ENCODE measurements around the gene MBD5.

DNA sequence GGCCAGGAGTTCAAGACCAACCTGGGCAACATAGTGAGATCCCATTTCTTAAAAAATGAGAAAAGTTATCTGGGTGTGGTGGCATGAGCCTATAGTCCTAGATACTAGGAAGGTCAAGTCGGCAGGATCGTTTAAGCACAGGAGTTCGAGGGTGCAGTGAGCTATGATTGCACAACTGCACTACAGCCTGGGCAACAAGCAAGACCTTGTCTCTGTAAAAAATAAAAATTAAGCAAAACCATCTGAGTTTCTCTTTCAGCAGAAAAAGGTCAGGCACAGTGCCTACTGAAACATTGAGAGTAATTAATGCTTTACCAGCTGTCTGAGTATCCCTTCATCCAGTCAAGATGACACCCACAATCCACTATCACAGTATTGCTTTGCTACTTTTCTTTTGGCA, 258.3 kb downstream of the MBD5 start:
- TF ChIP-seq, protein P1, sequence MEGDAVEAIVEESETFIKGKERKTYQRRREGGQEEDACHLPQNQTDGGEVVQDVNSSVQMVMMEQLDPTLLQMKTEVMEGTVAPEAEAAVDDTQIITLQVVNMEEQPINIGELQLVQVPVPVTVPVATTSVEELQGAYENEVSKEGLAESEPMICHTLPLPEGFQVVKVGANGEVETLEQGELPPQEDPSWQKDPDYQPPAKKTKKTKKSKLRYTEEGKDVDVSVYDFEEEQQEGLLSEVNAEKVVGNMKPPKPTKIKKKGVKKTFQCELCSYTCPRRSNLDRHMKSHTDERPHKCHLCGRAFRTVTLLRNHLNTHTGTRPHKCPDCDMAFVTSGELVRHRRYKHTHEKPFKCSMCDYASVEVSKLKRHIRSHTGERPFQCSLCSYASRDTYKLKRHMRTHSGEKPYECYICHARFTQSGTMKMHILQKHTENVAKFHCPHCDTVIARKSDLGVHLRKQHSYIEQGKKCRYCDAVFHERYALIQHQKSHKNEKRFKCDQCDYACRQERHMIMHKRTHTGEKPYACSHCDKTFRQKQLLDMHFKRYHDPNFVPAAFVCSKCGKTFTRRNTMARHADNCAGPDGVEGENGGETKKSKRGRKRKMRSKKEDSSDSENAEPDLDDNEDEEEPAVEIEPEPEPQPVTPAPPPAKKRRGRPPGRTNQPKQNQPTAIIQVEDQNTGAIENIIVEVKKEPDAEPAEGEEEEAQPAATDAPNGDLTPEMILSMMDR (IDR thresholded peaks at IDR 0.05; ENCODE audit: low read depth, low read length, missing input control) = no peak
- TF ChIP-seq RAD21 (IDR thresholded peaks at IDR 0.05) (no peak), TAF1 (conservative IDR thresholded peaks at IDR 0.05) (no peak), EGR1 (IDR thresholded peaks at IDR 0.05; ENCODE audit: low read depth in 2 of 2) (no peak), SP1 (IDR thresholded peaks at IDR 0.05) (no peak), RXRA (IDR thresholded peaks at IDR 0.05) (no peak)
- TF ChIP-seq, protein P2, sequence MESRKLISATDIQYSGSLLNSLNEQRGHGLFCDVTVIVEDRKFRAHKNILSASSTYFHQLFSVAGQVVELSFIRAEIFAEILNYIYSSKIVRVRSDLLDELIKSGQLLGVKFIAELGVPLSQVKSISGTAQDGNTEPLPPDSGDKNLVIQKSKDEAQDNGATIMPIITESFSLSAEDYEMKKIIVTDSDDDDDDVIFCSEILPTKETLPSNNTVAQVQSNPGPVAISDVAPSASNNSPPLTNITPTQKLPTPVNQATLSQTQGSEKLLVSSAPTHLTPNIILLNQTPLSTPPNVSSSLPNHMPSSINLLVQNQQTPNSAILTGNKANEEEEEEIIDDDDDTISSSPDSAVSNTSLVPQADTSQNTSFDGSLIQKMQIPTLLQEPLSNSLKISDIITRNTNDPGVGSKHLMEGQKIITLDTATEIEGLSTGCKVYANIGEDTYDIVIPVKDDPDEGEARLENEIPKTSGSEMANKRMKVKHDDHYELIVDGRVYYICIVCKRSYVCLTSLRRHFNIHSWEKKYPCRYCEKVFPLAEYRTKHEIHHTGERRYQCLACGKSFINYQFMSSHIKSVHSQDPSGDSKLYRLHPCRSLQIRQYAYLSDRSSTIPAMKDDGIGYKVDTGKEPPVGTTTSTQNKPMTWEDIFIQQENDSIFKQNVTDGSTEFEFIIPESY (IDR thresholded peaks at IDR 0.05) = no peak
- TF ChIP-seq, protein P3, sequence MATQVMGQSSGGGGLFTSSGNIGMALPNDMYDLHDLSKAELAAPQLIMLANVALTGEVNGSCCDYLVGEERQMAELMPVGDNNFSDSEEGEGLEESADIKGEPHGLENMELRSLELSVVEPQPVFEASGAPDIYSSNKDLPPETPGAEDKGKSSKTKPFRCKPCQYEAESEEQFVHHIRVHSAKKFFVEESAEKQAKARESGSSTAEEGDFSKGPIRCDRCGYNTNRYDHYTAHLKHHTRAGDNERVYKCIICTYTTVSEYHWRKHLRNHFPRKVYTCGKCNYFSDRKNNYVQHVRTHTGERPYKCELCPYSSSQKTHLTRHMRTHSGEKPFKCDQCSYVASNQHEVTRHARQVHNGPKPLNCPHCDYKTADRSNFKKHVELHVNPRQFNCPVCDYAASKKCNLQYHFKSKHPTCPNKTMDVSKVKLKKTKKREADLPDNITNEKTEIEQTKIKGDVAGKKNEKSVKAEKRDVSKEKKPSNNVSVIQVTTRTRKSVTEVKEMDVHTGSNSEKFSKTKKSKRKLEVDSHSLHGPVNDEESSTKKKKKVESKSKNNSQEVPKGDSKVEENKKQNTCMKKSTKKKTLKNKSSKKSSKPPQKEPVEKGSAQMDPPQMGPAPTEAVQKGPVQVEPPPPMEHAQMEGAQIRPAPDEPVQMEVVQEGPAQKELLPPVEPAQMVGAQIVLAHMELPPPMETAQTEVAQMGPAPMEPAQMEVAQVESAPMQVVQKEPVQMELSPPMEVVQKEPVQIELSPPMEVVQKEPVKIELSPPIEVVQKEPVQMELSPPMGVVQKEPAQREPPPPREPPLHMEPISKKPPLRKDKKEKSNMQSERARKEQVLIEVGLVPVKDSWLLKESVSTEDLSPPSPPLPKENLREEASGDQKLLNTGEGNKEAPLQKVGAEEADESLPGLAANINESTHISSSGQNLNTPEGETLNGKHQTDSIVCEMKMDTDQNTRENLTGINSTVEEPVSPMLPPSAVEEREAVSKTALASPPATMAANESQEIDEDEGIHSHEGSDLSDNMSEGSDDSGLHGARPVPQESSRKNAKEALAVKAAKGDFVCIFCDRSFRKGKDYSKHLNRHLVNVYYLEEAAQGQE (IDR thresholded peaks at IDR 0.05) = no peak

All from liver (tissue), 3 donors.